22Rv1 (cell line): ENCODE data around the gene ACO1.

Source experiments
- ZFX ChIP-seq: fragments of 450-650 bp; IDR thresholded peaks from 2 replicates; pipeline ENCODE4 v1.6.1; 2017; ENCODE audit warnings: antibody characterized with exemption, borderline replicate concordance
- TF ChIP-seq, protein P1 (sequence below): fragments of 450-650 bp; IDR thresholded peaks from 2 replicates; pipeline ENCODE4 v1.5.1; 2017; ENCODE audit warnings: mild to moderate bottlenecking

DNA sequence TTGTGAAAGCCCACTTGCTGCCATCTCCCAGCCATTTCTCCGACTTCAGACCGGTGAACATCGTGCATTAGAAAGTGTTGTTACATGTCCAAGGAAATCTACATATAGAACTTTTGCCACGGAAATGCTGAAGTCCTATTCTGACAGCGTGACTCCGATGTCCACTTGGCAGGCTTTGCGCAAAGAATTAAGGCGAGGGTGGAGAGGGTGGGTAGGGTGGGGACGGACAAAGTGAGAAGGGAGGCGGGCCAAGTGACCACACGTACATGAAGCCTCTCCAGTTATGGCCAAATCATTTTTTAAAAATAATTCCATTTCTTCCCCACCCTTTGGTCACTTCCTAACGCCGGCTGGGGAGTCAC lies 460 bp upstream of the ACO1 start:
- TF ChIP-seq, protein P1, sequence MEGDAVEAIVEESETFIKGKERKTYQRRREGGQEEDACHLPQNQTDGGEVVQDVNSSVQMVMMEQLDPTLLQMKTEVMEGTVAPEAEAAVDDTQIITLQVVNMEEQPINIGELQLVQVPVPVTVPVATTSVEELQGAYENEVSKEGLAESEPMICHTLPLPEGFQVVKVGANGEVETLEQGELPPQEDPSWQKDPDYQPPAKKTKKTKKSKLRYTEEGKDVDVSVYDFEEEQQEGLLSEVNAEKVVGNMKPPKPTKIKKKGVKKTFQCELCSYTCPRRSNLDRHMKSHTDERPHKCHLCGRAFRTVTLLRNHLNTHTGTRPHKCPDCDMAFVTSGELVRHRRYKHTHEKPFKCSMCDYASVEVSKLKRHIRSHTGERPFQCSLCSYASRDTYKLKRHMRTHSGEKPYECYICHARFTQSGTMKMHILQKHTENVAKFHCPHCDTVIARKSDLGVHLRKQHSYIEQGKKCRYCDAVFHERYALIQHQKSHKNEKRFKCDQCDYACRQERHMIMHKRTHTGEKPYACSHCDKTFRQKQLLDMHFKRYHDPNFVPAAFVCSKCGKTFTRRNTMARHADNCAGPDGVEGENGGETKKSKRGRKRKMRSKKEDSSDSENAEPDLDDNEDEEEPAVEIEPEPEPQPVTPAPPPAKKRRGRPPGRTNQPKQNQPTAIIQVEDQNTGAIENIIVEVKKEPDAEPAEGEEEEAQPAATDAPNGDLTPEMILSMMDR: no peak
- TF ChIP-seq ZFX: no peak
